ENCODE results near the gene KIAA0586. TPM values are rescaled to one million over a fixed set of nuclear protein-coding genes. Genes with fewer than 3 reads are reported as not detected.

KIAA0586 gene
- total and polyA plus RNA-seq, 8 donors = 1.7 to 39.1 (median 13.9) TPM

DNA sequence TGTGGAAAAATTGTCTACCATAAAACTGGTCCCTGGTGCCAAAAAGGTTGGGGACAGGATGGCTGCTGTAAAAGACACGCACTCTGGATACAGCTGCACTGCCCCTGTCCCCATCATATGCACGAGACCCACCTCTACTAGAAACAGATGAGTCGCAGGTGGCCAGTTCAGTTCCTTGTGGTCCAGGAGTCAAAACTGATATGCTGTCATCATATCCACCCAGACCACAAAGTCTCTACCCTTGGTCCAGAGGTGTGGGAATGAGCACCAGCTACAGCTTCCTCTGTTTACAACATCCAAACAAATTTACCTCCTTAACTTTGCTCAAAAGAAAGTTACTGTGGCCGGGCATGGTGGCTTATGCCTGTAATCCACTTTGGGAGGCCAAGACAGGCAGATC, 166.5 kb downstream of the KIAA0586 start:
- no peak for TF ChIP-seq POLR2AphosphoS5 (IDR thresholded peaks at IDR 0.05)
- Histone ChIP-seq H3K4me1 (no peaks in the 10 kb centered on the region), H3K27ac (no peak overlapping the region), H3K36me3 (no peaks in the 10 kb centered on the region), H3K9me3 (no peaks in the 10 kb centered on the region), H3K27me3 (no peaks in the 10 kb centered on the region), H3K4me3 (no peak overlapping the region)
- intact Hi-C loops (cut with DNase I; ENCODE audit: low total_unique reads) = no loop called here
- DNase-seq = no peak
- 90 to 93% (median 91%) methylated on average over 3 to 4 of the region's 4 CpGs for WGBS, 5 donors

DNA sequence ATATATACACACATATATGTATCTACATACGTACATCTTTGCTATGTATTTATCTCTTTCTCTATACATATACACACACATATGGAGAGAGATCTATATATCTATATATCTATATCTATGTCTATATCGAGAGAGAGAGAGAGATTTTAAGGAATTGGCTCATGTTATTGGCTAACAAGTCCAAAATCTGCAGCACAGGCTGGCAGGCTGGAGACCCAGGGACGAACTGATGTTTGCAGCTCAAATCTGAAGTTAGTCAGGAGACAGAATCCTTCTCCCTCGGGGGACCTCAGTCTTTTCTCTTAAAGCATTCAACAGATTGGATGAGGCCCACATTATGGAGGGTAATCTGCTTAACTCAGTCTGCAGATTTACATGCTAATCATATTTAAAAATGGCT, 169.5 kb downstream of the KIAA0586 start:
- no peaks in the 10 kb centered on the region for H3K36me3 ChIP-seq
- 83 to 91% (median 89%) methylated on average over 4 of the region's 4 CpGs for WGBS, 5 donors
- TF ChIP-seq EP300 (IDR thresholded peaks at IDR 0.05) (no peak), POLR2AphosphoS5 (IDR thresholded peaks at IDR 0.05) (no peak), POLR2A (IDR thresholded peaks at IDR 0.05) (no peak), CTCF (IDR thresholded peaks at IDR 0.05) (no peak)
- no peak for DNase-seq
- no peaks in the 10 kb centered on the region for H3K9me3 ChIP-seq
- H3K4me3 ChIP-seq = no peak overlapping the region
- intact Hi-C loops (cut with DNase I; ENCODE audit: low total_unique reads) = no loop called here
- no peak overlapping the region for H3K27ac ChIP-seq
- no peaks in the 10 kb centered on the region for H3K4me1 ChIP-seq
- no peaks in the 10 kb centered on the region for H3K27me3 ChIP-seq

GRCh38 chr14:58598028-58598803, 170.7 kb downstream of the KIAA0586 start:
- H3K27ac ChIP-seq = no peak overlapping the region
- TF ChIP-seq POLR2AphosphoS5 (IDR thresholded peaks at IDR 0.05) (no peak), POLR2A (IDR thresholded peaks at IDR 0.05) (no peak), CTCF (IDR thresholded peaks at IDR 0.05) (no peak), EP300 (IDR thresholded peaks at IDR 0.05) (no peak)
- H3K9me3 ChIP-seq = no peaks in the 10 kb centered on the region
- H3K36me3 ChIP-seq = no peaks in the 10 kb centered on the region
- peak in 1 of 2 donors; percentile 14 for DNase-seq
- H3K4me1 ChIP-seq = no peaks in the 10 kb centered on the region
- WGBS, 5 donors = 67 to 82% (median 72%) methylated on average over 4 of the region's 4 CpGs
- intact Hi-C loops (cut with DNase I; ENCODE audit: low total_unique reads) = no loop called here
- H3K27me3 ChIP-seq = no peaks in the 10 kb centered on the region
- no peak overlapping the region for H3K4me3 ChIP-seq

GRCh38 chr14:58598804-58599525, 171.4 kb downstream of the KIAA0586 start:
- no peaks in the 10 kb centered on the region for H3K36me3 ChIP-seq
- intact Hi-C loops (cut with DNase I; ENCODE audit: low total_unique reads) = no loop called here
- H3K27me3 ChIP-seq = no peaks in the 10 kb centered on the region
- no peak overlapping the region for H3K27ac ChIP-seq
- WGBS, 5 donors = 77 to 85% (median 80%) methylated on average over 11 of the region's 11 CpGs
- no peaks in the 10 kb centered on the region for H3K9me3 ChIP-seq
- no peak for DNase-seq
- no peak for TF ChIP-seq EP300 (IDR thresholded peaks at IDR 0.05)
- TF ChIP-seq CTCF (IDR thresholded peaks at IDR 0.05) = no peak
- no peak for TF ChIP-seq POLR2AphosphoS5 (IDR thresholded peaks at IDR 0.05)
- TF ChIP-seq POLR2A (IDR thresholded peaks at IDR 0.05) = no peak
- no peaks in the 10 kb centered on the region for H3K4me1 ChIP-seq
- H3K4me3 ChIP-seq = no peak overlapping the region

- no peak overlapping the region for H3K4me3 ChIP-seq
- no peaks in the 10 kb centered on the region for H3K36me3 ChIP-seq
- H3K4me1 ChIP-seq = no peaks in the 10 kb centered on the region
- no peaks in the 10 kb centered on the region for H3K27me3 ChIP-seq
- H3K9me3 ChIP-seq = no peaks in the 10 kb centered on the region
- intact Hi-C loops (cut with DNase I; ENCODE audit: low total_unique reads) = no loop called here
- H3K27ac ChIP-seq = no peak overlapping the region
- WGBS, 5 donors = 85 to 96% (median 91%) methylated on average over 2 of the region's 2 CpGs
- DNase-seq = no peak
- TF ChIP-seq CTCF (IDR thresholded peaks at IDR 0.05) (no peak), EP300 (IDR thresholded peaks at IDR 0.05) (no peak), POLR2AphosphoS5 (IDR thresholded peaks at IDR 0.05) (no peak)
Measured at GRCh38 chr14:58599707-58600106, 172.2 kb downstream of the KIAA0586 start.
